Activated naive CD8-positive, alpha-beta T cell treated with anti-CD3 and anti-CD28 coated beads, Interleukin-2, amount 50 U/mL, for 16 hours (primary cell): ENCODE data around the gene ELMO1.

ENCODE experiments used
- DNase-seq: peaks from one replicate; pipeline ENCODE4 v3.0.0-alpha.2; 2020; ENCODE audit warnings: low read depth, low spot score

Gene ELMO1

DNA sequence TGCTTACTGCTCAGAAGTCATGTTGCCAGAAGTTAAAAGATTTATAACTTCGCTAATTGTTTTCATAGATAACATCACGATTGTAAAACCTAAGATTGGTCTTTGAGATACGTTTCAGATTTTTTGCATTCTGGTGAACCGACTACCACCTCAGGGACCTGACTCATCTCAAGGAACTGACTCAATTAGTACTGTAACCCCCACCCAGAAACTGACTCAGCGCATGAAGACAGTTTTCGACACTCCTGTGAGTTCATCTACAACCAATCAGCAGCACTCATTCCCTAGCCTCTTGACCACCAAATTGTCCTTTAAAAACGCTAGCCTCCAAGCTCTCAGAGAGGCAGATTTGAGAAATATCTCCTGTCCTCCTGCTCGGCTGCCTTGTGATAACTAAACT lies 72.3 kb downstream of the ELMO1 start:
- no peak for DNase-seq

GRCh38 chr7:37372750-37373149 lies 75.9 kb downstream of the ELMO1 start:
- DNase-seq, result no peak

DNA sequence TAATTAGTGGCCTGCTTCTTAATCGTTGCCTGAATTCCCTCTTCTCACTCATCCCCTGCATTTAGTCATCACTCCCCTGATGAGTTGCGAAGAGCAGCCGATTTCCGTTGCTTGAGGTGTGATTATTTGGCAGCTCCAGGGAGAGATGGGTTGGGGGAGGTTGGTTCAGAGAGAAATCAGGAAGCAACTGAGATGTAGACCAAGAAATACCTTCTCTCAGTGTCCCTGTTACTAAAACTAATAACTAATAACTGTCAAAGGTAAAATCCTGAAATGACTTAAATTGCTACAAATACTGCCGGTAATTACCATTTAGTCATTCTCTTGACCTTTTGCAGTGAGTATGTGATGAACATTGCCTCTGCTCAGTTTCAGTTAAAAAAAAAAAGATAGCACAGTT lies 76.9 kb downstream of the ELMO1 start:
- DNase-seq, result no peak

GRCh38 chr7:37369906-37370305 lies 78.8 kb downstream of the ELMO1 start:
- no peak for DNase-seq

GRCh38 chr7:37368540-37368939 lies 80.1 kb downstream of the ELMO1 start:
- no peak for DNase-seq

DNA sequence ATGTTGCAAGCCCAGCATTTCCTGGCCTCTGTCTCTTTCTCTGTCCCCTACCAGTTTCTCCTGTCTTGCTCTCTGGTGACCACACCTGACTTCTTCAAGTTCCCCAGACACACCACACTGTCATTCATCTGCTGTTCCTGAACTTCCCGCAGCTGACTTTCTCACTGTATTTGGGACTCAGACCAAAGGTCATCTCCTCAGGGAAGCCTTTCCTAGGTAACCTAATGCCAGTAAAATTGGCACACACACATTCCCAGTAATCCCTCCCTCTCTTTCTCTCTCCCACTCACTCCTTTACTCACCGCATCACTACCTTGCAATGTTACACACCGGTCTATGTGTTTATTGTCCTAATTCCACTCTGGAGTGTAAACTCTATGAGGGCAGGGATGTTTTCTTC lies 81.7 kb downstream of the ELMO1 start:
- DNase-seq, result no peak

- DNase-seq, result no peak
Measured at GRCh38 chr7:37366445-37366844, 82.2 kb downstream of the ELMO1 start.

GRCh38 chr7:37365405-37365804 lies 83.3 kb downstream of the ELMO1 start:
- DNase-seq, result no peak

DNA sequence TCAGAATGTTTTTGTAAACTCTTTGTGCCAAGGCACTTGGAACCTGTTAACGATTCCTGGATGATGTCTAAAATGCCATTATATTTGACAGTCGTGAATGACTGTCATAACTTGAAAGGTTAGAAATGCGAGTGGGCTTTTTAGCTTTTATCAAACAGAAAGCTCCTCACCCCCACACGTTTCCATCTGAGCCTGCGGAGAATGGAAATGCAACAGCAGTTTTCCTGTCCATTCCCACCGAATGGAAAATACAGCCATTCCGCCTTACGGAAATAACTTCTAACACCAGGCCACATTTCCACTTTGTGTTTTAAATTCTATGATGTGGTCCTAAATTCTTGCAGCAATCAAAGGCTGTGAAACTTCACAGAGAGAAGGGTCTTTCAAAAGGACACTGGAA lies 83.8 kb downstream of the ELMO1 start:
- no peak for DNase-seq

- no peak for DNase-seq
Measured at GRCh38 chr7:37363536-37364491, 84.8 kb downstream of the ELMO1 start.

- no peak for DNase-seq
Measured at GRCh38 chr7:37362802-37363201, 85.9 kb downstream of the ELMO1 start.

DNA sequence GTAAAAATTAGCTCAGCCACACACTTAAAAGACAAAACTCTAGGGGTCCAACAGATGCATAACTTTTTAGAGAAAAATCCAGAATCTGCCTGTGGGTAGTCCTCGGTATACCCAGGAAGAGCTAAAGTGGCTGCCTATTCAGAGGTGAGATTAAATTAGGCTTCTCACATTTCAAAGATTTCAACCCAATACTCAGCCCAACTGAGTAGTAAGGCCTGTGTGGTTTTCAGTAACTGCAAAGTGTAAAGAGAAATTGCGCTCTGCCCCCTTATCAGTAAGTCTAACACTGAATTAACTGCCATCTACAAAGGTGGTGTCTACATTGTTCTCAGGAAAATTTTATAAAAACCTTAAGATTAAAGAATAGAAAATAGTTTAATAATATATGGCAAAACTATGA lies 88.2 kb downstream of the ELMO1 start:
- no peak for DNase-seq

- no peak for DNase-seq
Measured at GRCh38 chr7:37359662-37360444, 88.8 kb downstream of the ELMO1 start.

DNA sequence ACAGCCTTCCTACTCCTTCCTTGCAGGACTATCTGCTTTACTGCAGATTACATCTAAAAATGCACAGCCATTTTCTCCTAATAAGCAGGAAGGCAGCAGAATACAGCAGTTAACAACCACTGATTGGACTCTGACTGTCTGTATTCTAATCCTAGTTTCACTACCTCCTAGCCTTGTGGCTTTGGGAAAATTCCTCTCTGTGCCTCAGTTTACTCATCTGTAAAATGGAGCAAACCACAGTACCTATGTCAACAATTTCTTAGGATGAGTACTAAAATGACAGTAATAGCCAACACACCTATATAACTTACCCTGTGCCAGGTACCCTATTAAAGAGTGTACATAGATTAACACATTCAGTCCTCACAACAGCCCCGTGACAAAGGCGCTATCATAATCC lies 89.5 kb downstream of the ELMO1 start:
- DNase-seq, result no peak

DNA sequence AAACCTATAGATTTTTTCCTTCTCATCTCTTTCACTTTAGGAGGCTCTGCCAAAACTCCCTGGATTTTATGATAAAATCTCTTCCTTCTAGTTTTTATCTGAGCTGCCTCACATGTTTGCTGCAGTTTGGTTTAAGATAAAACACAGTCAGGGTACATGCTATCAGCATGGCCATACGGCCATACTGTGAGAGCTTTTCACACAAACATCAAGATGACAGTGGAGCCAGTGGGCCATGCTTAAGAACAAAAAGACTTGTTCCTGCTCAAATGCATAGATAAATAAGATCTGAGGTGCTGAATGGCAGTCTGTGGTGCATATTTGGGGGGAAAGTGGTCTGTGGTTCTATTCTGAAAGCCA lies 91.0 kb downstream of the ELMO1 start:
- no peak for DNase-seq

GRCh38 chr7:37356911-37357636 lies 91.6 kb downstream of the ELMO1 start:
- no peak for DNase-seq

GRCh38 chr7:37354656-37355131 lies 94.0 kb downstream of the ELMO1 start:
- no peak for DNase-seq

DNA sequence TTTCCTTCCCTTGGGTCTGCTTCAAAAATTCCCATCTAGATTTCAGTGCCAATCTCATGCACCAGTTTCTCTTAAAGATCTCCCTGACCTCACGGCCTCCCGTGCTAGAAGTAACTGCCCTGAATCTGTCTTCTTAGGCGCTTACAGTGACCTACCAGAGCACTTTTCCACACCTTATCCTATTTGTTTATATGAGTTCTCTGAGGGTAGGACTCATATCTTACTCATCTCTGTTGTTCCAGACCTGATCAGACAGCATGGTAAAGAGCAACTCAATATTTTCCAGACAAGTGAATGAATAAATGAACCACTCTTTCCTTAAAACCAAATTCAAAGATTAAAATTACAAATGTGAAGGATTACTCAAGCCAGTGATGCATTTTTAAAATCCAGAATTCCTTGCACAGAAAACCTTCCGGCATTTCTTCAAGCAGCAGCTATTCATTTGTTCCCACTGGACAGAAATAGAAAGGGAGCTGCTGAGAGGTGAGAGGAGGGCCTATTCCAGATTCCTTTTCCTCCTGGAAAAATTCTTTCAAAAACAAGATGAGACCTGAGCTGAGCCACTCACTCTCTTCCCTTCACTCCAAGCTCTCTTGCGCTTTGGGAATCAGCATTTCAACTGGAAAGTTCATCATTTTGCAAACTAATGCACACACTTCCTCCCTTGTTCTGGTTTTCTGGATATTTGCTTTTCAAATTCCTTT lies 94.6 kb downstream of the ELMO1 start:
- DNase-seq, result no peak

GRCh38 chr7:37352974-37353948 lies 95.4 kb downstream of the ELMO1 start:
- DNase-seq, result peak; percentile 41

DNA sequence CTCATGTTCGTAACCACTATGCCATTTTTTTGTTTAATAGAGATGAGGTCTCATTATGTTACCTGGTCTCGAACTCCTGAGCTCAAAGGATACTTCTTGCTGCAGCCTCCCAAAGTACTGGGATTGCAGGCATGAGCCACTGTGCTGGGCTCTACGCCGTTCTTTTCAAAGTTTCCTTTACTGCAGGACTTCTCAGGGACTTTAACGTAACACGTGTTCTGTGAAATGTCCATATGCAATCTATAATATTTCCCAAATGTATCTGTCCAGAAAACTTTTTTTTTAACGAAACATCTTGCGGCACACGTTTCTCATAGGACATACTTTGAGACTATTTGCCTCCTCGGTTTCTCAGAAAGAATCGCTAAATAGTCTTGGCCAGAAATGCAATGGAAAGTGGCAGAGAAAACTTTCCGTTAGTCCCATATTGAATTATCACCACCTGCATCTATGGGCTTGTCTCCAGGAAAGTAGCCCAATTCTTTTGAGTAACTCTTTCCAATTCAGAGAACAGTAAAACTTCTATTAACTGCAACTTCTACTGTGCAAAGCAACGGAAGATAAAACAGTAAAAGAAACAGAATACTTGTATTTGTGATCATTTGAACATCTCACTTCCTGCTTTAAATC lies 96.3 kb downstream of the ELMO1 start:
- no peak for DNase-seq
